ENCODE data around the gene EPAS1.

GRCh38 chr2:46358713-46359112, 61.5 kb downstream of the EPAS1 start:
- TF ChIP-seq EZH2 (optimal IDR thresholded peaks at IDR 0.05; ENCODE audit: low read depth, low read length) (no peak), CTCF (IDR thresholded peaks at IDR 0.05; ENCODE audit: low read length) (no peak), EZH2phosphoT487 (IDR thresholded peaks at IDR 0.05; ENCODE audit: low read length) (no peak)

Measured in MM.1S (cell line).